GM18868 (cell line): ENCODE measurements around the gene C10orf90.
"Not testable (repeated sequence)": the region's sequence is repeated elsewhere in the genome, so short reads cannot be mapped to it uniquely, and the experiment has no call there.

Experiments
- ATAC-seq: cut with Tn5 transposase; IDR thresholded peaks from one replicate; pipeline ENCODE4 v1.9.1; 2021; ENCODE audit warnings: mild to moderate bottlenecking, moderate library complexity; ENCODE audit not compliant: unreplicated experiment

C10orf90 gene

DNA sequence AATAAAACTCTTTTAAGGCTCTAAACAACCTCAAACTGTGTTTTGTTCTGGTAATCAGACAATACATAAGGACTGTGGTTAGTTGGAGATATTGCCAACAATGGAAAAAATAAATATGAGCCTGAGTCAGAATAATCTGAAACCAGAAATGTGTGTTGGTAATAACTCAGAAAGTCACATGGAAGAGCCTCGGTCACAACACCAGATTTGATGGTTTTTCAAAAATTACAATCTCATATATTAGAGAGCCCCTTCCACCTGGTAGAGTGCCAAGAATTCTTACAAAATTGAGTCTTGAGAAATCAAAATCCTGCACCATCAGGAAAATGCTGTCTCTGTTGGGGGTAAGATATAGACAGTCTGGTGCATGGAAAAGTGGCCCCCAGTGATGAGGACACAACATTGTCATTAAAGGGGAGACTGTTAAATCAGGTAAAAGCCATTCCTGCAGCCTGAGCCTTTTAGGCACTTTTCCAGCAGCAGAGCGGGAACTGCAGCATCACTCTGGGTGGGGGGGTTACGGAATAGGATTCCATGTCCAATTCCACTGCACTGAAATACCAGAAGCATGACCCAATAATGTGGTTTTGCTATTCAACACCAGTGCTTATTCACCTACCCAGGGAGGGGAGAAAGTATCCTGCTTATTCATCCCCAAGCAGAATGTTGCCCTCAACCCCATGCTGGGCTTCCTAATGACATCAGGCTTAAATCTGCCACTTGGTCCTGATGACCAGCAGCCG is 272.7 kb downstream of the C10orf90 start:
- no peak for ATAC-seq

DNA sequence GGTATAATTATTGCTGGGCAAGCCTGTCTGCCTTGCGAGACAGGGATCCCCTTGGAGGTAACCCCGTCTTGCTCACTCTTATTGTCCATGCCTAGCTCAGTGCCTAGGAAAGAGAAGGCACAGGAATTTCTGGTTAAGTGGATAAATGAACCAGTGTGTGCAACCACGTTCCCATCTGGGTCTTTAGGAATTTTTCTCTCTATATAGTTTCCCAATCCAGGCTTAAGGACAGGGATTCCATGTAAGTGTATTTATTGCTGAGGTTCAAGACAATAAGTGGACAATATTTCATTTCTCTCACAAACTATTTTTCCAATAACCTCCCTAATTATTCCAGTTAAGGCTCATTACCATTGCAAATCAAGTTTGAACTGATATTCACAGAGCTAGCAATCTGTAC is 273.3 kb downstream of the C10orf90 start:
- no peak for ATAC-seq

DNA sequence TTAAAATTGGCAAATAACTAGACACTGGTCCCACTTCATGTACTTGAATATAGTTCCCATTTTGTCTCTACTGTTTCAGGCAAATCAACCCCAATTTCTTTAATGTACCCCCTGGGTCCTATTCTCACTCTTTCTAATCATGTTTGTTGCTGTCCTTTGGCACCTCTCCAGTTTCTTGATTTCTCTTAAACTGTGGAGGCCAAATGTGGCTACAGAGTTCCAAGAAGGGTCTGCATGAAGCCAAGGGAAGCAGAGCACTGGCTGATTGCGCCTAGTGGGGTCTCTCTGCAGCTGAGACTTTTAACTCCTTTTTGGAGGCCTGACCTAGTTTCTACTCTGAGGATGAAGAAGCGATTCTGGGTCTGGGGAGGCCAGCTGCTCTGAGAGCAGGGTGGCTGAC is 275.5 kb downstream of the C10orf90 start:
- ATAC-seq = no peak

- ATAC-seq = no peak
These were observed 277.4 kb downstream of the C10orf90 start for GRCh38 chr10:126393076-126393475.

GRCh38 chr10:126392469-126392868 is 278.0 kb downstream of the C10orf90 start:
- ATAC-seq = no peak

DNA sequence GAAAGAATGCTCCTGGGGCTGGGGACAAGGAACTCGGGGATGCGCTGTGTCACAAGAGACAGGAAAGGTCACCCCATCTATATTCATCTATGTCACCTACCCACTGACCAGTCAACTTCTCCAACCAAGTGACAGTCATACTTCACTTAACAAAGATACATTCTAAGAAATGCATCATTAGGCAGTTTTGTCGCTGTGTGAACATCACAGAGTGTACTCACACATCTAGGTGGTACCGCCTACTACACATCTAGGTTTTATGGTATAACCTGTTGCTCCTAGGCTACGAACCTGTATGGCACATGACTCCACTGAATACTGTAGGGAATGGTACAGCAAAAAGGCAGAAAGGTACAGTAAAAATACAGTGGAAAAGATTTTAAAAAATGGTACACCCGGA is 278.4 kb downstream of the C10orf90 start:
- ATAC-seq = no peak

DNA sequence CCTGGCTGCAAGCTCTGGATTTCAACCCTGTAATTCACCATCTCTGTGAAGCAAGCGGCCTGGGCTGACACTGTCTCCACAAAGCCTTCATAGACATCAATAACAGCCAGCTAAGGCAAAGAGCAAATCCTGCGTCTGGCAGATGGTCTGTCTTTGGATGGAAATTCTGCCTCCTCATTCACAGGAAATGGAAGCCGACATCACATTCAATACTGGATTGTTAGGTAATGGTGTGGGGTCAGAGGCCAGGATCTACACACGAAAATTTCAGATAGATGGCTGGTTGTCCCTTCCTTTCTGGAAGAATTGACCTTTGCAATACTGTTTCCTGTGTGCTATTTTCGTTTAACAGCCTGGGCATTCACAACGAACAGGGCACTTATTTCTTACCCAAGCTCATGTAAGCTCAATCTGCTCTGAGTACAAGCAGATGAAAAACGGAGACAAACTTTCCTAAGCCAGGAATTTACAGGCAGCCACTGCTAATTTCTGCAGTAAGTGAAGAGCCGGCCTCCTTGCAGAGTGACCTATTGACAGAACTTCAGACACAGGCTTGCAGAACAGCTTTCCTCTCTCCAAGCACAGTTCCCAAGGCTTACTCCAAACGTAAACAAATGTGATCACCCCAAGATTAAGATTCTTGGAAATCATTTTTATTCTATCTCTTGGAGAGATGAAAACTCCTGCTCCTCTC is 279.2 kb downstream of the C10orf90 start:
- no peak for ATAC-seq

GRCh38 chr10:126390324-126390723 is 280.2 kb downstream of the C10orf90 start:
- no peak for ATAC-seq

GRCh38 chr10:126387931-126388911 is 282.3 kb downstream of the C10orf90 start, which contains the start of gene ADAM12:
Gene ADAM12, minus strand, starts transcription at chr10:126388477. Its CDS starts 332 bp downstream, at chr10:126388145.
- no peak for ATAC-seq

GRCh38 chr10:126387041-126387921 is 283.2 kb downstream of the C10orf90 start:
- ATAC-seq = no peak

DNA sequence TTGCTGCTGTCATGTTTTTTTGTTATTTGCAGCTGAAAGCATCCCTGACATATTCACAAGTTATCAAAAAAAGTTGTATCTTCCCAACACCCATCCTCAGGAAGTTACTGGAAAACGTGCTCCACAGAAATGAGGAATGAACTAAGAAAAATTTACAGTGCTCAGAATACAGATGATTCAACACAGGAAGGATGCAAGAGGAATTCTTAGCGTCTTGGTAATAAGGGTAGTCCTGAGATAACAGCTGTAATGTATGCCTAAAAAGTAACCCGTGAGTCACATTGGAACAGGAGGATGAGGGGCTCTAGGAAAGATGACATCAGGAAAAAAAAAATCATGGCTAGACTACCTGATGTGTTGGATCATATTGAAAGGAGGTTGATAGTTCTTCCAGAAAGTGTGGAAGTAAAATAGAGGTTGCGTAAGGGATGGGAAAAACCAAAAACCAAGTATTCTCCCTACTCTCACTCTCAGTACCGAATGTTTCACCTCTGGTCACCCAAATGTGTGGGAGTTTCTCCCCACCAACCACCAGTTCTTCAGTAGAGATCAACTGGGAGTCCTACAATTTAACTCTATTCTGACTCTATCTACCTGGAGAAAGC is 286.1 kb downstream of the C10orf90 start:
- ATAC-seq = no peak

DNA sequence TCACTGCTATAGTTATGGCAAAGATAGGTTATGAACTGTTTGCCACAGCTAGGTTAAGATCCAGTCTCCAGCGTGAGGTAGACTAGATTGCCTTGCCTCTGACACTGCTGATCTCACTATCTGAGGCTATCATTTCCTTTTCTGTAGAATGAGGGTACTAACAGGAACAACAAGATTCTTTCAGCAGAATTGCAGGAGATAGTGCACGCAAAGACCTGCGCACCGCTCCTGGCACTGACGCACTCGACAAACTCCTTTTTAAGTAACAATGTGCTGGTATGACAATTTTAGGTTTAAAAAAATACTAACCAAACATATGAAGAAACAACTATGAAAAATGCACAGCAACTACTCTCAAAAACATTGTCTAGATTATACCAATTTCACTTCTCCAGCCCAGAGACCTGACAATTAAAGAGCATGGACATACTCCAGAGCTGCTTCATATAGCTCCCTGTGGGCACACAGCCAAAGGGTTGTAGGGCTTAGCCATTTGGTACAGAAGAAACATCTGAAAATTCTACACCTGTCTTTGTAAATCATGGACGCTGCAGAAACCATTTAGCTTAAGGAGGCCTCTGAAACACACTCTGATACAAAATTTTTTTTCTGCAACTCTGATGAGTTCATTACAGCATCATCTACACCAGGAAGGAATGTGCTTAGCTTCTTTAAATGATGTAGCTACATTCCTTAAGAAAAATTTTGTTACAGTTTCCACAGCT is 290.0 kb downstream of the C10orf90 start:
- no peak for ATAC-seq

- not testable (repeated sequence) for ATAC-seq
These were observed 291.3 kb downstream of the C10orf90 start for GRCh38 chr10:126379166-126379565.

DNA sequence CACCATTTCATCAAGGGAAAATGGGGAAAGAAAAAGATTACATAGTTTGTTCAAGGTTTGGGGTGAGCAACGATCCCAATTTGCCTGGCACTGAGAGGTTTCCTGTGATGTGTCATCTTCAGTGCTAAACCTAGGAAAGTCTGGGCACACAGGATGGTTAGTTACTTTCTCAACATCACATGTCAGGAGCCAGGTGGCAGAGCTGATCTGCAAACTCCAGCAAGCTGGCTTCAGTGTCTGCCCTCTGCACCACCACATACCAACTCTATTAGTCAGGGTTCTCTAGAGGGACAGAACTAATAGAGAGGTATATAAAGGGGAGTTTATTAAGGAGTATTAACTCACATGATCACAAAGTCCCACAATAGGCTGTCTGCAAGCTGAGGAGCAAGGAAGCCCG is 293.5 kb downstream of the C10orf90 start:
- ATAC-seq = no peak

DNA sequence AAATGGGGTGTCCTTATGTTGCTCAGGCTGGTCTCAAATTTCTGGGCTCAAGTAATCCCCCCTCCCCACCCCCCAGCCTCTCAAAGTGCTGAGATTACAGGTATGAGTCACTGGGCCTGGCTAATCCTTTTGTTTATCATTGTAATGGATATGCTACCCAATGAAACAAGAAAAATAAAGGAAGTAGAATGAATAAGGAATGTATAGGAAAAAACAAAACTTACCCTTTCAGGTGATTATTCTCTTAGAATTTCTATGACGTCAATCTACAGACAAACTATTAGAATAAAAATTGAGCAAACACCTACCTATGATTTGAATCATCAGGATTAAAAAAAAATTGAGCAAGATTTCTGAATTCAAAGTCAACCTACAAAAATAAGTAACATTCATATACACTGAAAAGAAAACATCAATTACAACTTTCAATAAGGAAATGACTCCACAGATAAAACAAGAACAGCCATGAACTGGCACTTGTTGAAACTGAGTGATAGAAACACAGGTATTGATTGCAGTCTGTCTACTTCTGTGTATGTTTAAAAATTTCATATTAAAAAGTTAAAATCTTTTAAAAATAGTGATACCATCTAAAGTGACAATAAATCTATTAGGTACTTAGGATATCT is 294.5 kb downstream of the C10orf90 start:
- no peak for ATAC-seq

- no peak for ATAC-seq
These were observed 295.2 kb downstream of the C10orf90 start for GRCh38 chr10:126375299-126375698.
